Suppressor macrophage (primary cell): ENCODE results near the gene AIF1L.
A peak's percentile ranks its signal among the peaks of the same experiment; 100 is the strongest.
"Not testable (repeated sequence)": the region's sequence is repeated elsewhere in the genome, so short reads cannot be mapped to it uniquely, and the experiment has no call there.

ENCODE experiments used
- DNase-seq, 4 experiments: peaks; one replicate each; pipeline ENCODE4 v3.0.0-alpha.2; 2020 to 2022

The AIF1L gene

GRCh38 chr9:131125038-131125287, 28.6 kb downstream of the AIF1L start:
- no peak for DNase-seq

GRCh38 chr9:131125288-131126058, 29.1 kb downstream of the AIF1L start, which contains the start of gene NUP214:
Gene NUP214, plus strand, starts transcription at chr9:131125586. Its CDS starts 119 bp downstream, at chr9:131125705.
- peak; percentile 99 to 100 (median 100) for DNase-seq

GRCh38 chr9:131126059-131126426, 29.7 kb downstream of the AIF1L start:
- DNase-seq: no peak

- DNase-seq: no peak
These were observed 32.9 kb downstream of the AIF1L start for GRCh38 chr9:131129183-131129582.

GRCh38 chr9:131138676-131139075, 42.3 kb downstream of the AIF1L start:
- DNase-seq: no peak

GRCh38 chr9:131140112-131140511, 43.8 kb downstream of the AIF1L start:
- no peak for DNase-seq

GRCh38 chr9:131140550-131140949, 44.2 kb downstream of the AIF1L start:
- DNase-seq: no peak

GRCh38 chr9:131142160-131142559, 45.8 kb downstream of the AIF1L start:
- DNase-seq: no peak

GRCh38 chr9:131144201-131144600, 47.9 kb downstream of the AIF1L start:
- no peak for DNase-seq

- no peak for DNase-seq
These were observed 48.9 kb downstream of the AIF1L start for GRCh38 chr9:131145245-131145644.

GRCh38 chr9:131146186-131146585, 49.9 kb downstream of the AIF1L start:
- DNase-seq: no peak

- DNase-seq: no peak
These were observed 51.9 kb downstream of the AIF1L start for GRCh38 chr9:131148276-131148675.

- no peak for DNase-seq
These were observed 52.8 kb downstream of the AIF1L start for GRCh38 chr9:131148966-131149687.

- no peak for DNase-seq
These were observed 53.3 kb downstream of the AIF1L start for GRCh38 chr9:131149688-131150053.

- no peak for DNase-seq
These were observed 57.3 kb downstream of the AIF1L start for GRCh38 chr9:131153595-131153994.

- not testable (repeated sequence) for DNase-seq
These were observed 62.3 kb downstream of the AIF1L start for GRCh38 chr9:131158673-131159072.

- no peak for DNase-seq
These were observed 64.2 kb downstream of the AIF1L start for GRCh38 chr9:131160416-131161112.

- no peak for DNase-seq
These were observed 65.3 kb downstream of the AIF1L start for GRCh38 chr9:131161585-131161984.

- DNase-seq: no peak
These were observed 66.6 kb downstream of the AIF1L start for GRCh38 chr9:131162886-131163285.

- DNase-seq: no peak
These were observed 69.2 kb downstream of the AIF1L start for GRCh38 chr9:131165523-131165922.

GRCh38 chr9:131167146-131167692, 70.9 kb downstream of the AIF1L start:
- no peak for DNase-seq

- DNase-seq: no peak
These were observed 71.6 kb downstream of the AIF1L start for GRCh38 chr9:131167936-131168335.

- DNase-seq: no peak
These were observed 73.4 kb downstream of the AIF1L start for GRCh38 chr9:131169563-131170240.
